ENCODE measurements around the gene CFAP206. TPM values are rescaled to one million over a fixed set of nuclear protein-coding genes. Genes with fewer than 3 reads are reported as not detected.

The CFAP206 gene
- total RNA-seq, 3 donors from 2014 or later = 0.32 TPM; not detected in 2

GRCh38 chr6:87498048-87498447 lies 90.3 kb downstream of the CFAP206 start:
- Histone ChIP-seq H3K9me3 (no peaks in the 10 kb centered on the region), H3K4me1 (ENCODE audit: low read depth) (peaks cover 9% of the 10 kb centered on the region), H3K36me3 (ENCODE audit: low read depth) (no peaks in the 10 kb centered on the region), H3K4me3 (no peak overlapping the region)
- intact Hi-C loops (cut with DNase I, micrococcal nuclease) = no loop called here
- ATAC-seq = peak; percentile 36
- DNase-seq = no peak
- TF ChIP-seq CTCF (IDR thresholded peaks at IDR 0.05) = no peak

- no peak for TF ChIP-seq CTCF (IDR thresholded peaks at IDR 0.05)
- Histone ChIP-seq H3K9me3 (no peaks in the 10 kb centered on the region), H3K4me3 (no peak overlapping the region), H3K4me1 (ENCODE audit: low read depth) (no peaks in the 10 kb centered on the region), H3K36me3 (ENCODE audit: low read depth) (no peaks in the 10 kb centered on the region)
- no peak for DNase-seq
- intact Hi-C loops (cut with DNase I, micrococcal nuclease) = no loop called here
- ATAC-seq = peak; percentile 11
Observed at GRCh38 chr6:87501809-87502572, 94.2 kb downstream of the CFAP206 start.

GRCh38 chr6:87504441-87504840 lies 96.7 kb downstream of the CFAP206 start:
- H3K4me1 ChIP-seq (ENCODE audit: low read depth) = no peaks in the 10 kb centered on the region
- no peak for DNase-seq
- H3K36me3 ChIP-seq (ENCODE audit: low read depth) = no peaks in the 10 kb centered on the region
- intact Hi-C loops (cut with DNase I, micrococcal nuclease) = no loop called here
- H3K4me3 ChIP-seq = no peak overlapping the region
- no peaks in the 10 kb centered on the region for H3K9me3 ChIP-seq
- TF ChIP-seq CTCF (IDR thresholded peaks at IDR 0.05) = no peak
- ATAC-seq = no peak

Other genes with a start within 250 kb of the CFAP206 start
- 10 to 100 TPM; 10.9 to 18.9 (median 13.2) TPM for gene SMIM8, start 85.4 kb upstream of the CFAP206 start, total RNA-seq
- gene GJB7, start 78.7 kb upstream of the CFAP206 start, total RNA-seq = not detected
- 1 to 10 TPM; 2.7 to 7.8 (median 3.8) TPM for gene C6orf163, start 63.2 kb upstream of the CFAP206 start, total RNA-seq
- 10 to 100 TPM; 27.5 to 52.0 (median 31.5) TPM for gene SLC35A1, start 65.0 kb downstream of the CFAP206 start, total RNA-seq
- gene RARS2, start 182.0 kb downstream of the CFAP206 start, total RNA-seq = 10 to 100 TPM; 27.8 to 34.4 (median 30.7) TPM
- 10 to 100 TPM; 15.9 to 17.3 (median 16.1) TPM for gene ORC3, start 182.2 kb downstream of the CFAP206 start, total RNA-seq

Data from mucosa of descending colon (tissue), 3 donors.